HG03175 (cell line): ENCODE data around the gene TMTC2.
"Not testable (repeated sequence)": the region's sequence is repeated elsewhere in the genome, so short reads cannot be mapped to it uniquely, and the experiment has no call there.

Experiments
- ATAC-seq: cut with Tn5 transposase; IDR thresholded peaks from one replicate; pipeline ENCODE4 v1.9.1; 2021; ENCODE audit warnings: mild to moderate bottlenecking, moderate library complexity; ENCODE audit not compliant: unreplicated experiment

TMTC2 gene

GRCh38 chr12:83114966-83115365, 428.3 kb downstream of the TMTC2 start:
- no peak for ATAC-seq

GRCh38 chr12:83117926-83118325, 431.2 kb downstream of the TMTC2 start:
- not testable (repeated sequence) for ATAC-seq

GRCh38 chr12:83121897-83122622, 435.4 kb downstream of the TMTC2 start:
- ATAC-seq: no peak

- no peak for ATAC-seq
Observed at GRCh38 chr12:83122623-83122934, 435.9 kb downstream of the TMTC2 start.

GRCh38 chr12:83123039-83123438, 436.3 kb downstream of the TMTC2 start:
- ATAC-seq: no peak

GRCh38 chr12:83128540-83128939, 441.8 kb downstream of the TMTC2 start:
- no peak for ATAC-seq

GRCh38 chr12:83130178-83130577, 443.5 kb downstream of the TMTC2 start:
- ATAC-seq: no peak

GRCh38 chr12:83132360-83132759, 445.7 kb downstream of the TMTC2 start:
- ATAC-seq: no peak

GRCh38 chr12:83136411-83136810, 449.7 kb downstream of the TMTC2 start:
- ATAC-seq: no peak

GRCh38 chr12:83140135-83140534, 453.4 kb downstream of the TMTC2 start:
- ATAC-seq: no peak

- ATAC-seq: no peak
Observed at GRCh38 chr12:83141460-83141994, 454.8 kb downstream of the TMTC2 start.

GRCh38 chr12:83142914-83143313, 456.2 kb downstream of the TMTC2 start:
- ATAC-seq: no peak

GRCh38 chr12:83143950-83144349, 457.2 kb downstream of the TMTC2 start:
- no peak for ATAC-seq

- ATAC-seq: no peak
Observed at GRCh38 chr12:83145325-83145840, 458.7 kb downstream of the TMTC2 start.

- no peak for ATAC-seq
Observed at GRCh38 chr12:83147341-83147740, 460.6 kb downstream of the TMTC2 start.

GRCh38 chr12:83149987-83150386, 463.3 kb downstream of the TMTC2 start:
- ATAC-seq: no peak

GRCh38 chr12:83150465-83151189, 463.9 kb downstream of the TMTC2 start:
- ATAC-seq: no peak

GRCh38 chr12:83153177-83153576, 466.5 kb downstream of the TMTC2 start:
- peak; percentile 67 for ATAC-seq

GRCh38 chr12:83156815-83157214, 470.1 kb downstream of the TMTC2 start:
- no peak for ATAC-seq

- no peak for ATAC-seq
Observed at GRCh38 chr12:83157604-83158003, 470.9 kb downstream of the TMTC2 start.

GRCh38 chr12:83158613-83159207, 472.0 kb downstream of the TMTC2 start:
- ATAC-seq: no peak

- ATAC-seq: no peak
Observed at GRCh38 chr12:83161456-83161855, 474.8 kb downstream of the TMTC2 start.
